ENCODE data around the gene ZBTB4. TPM values are rescaled to one million over a fixed set of nuclear protein-coding genes. Genes with fewer than 3 reads are reported as not detected.

Gene ZBTB4
- total and polyA plus RNA-seq, 9 of the 15 experiments (the other 6 are each of a cell fraction or from before 2014, with no cell fraction given): 0.92 to 6.9 (median 3.3) TPM

- TF ChIP-seq ZNF518B (CRISPR knock-in tag; IDR thresholded peaks at IDR 0.05) (no peak), CREB3 (tag; conservative IDR thresholded peaks at IDR 0.05; ENCODE audit: low read depth) (no peak), POU5F1 (IDR thresholded peaks at IDR 0.05; ENCODE audit: borderline replicate concordance, low read depth, low read length, partially characterized antibody) (no peak), SUPT5H (IDR thresholded peaks at IDR 0.05) (0 out of 2 replicates have a peak, but pooled peaks have one; percentile 29), CHD1 (IDR thresholded peaks at IDR 0.05; ENCODE audit: low read length) (no peak), POLR2B (IDR thresholded peaks at IDR 0.05; ENCODE audit: low read depth, partially characterized antibody) (peak; percentile 33), ZFP30 (CRISPR knock-in tag; IDR thresholded peaks at IDR 0.05; ENCODE audit: borderline replicate concordance) (no peak), ZNF561 (CRISPR knock-in tag; conservative IDR thresholded peaks at IDR 0.05) (no peak), NKRF (IDR thresholded peaks at IDR 0.05; ENCODE audit: borderline replicate concordance) (0 out of 2 replicates have a peak, but pooled peaks have one; percentile 9), ZNF639 (CRISPR knock-in tag; conservative IDR thresholded peaks at IDR 0.05 in 1 of 2, IDR thresholded peaks at IDR 0.05 in 1 of 2) (peak in 1 of 2 experiments; percentile 97; a peak in 2 of 4 replicates), TAF15 (IDR thresholded peaks at IDR 0.05; ENCODE audit: low read depth, low read length) (no peak), MYNN (IDR thresholded peaks at IDR 0.05) (no peak), MYNN (CRISPR knock-in tag; IDR thresholded peaks at IDR 0.05) (no peak), KDM5B (IDR thresholded peaks at IDR 0.05; ENCODE audit: insufficient replicate concordance, low read depth, low read length) (peak; percentile 27), CREB1 (IDR thresholded peaks at IDR 0.05) (no peak), CREB1 (CRISPR knock-in tag; IDR thresholded peaks at IDR 0.05) (0 out of 2 replicates have a peak, but pooled peaks have one; percentile 14)
These were observed at the start of gene ZBTB4 (continued) for GRCh38 chr17:7479213-7480088.
